Measurements from ENCODE around the gene EVA1B.

Gene EVA1B

GRCh38 chr1:36329817-36330216, 6.4 kb upstream of the EVA1B start:
- Histone ChIP-seq H3K4me2 (ENCODE audit: insufficient read depth, low read length) (no peak overlapping the region), H3K27me3 (ENCODE audit: insufficient read depth, low read length, poor library complexity) (no peaks in the 10 kb centered on the region), H3K4me3 (ENCODE audit: low read depth in 1 of 2, low read length in 2 of 2) (no peak overlapping the region), H3K4me1 (ENCODE audit: insufficient read depth, low read length) (no peaks in the 10 kb centered on the region), H4K20me1 (ENCODE audit: insufficient read depth, low read length) (no peaks in the 10 kb centered on the region), H3K36me3 (ENCODE audit: insufficient read depth, low read length) (no peaks in the 10 kb centered on the region), H3K79me2 (ENCODE audit: insufficient read depth, low read length) (no peaks in the 10 kb centered on the region), H2AFZ (ENCODE audit: low read depth, low read length) (no peak overlapping the region), H3K27ac (ENCODE audit: low read length) (no peak overlapping the region), H3K9me3 (ENCODE audit: insufficient read depth, low read length, severe bottlenecking) (no peaks in the 10 kb centered on the region), H3K9ac (ENCODE audit: low read depth, low read length) (no peak overlapping the region)
- ATAC-seq (ENCODE audit: insufficient read depth, low read depth) = no peak
- no peak for DNase-seq
- TF ChIP-seq CTCF (IDR thresholded peaks at IDR 0.05; ENCODE audit: borderline replicate concordance, extremely low read depth, low read length, poor library complexity, severe bottlenecking) (no peak), EZH2 (IDR thresholded peaks at IDR 0.05; ENCODE audit: borderline replicate concordance, low read depth, low read length, severe bottlenecking) (no peak)

GRCh38 chr1:36328713-36329112, 5.3 kb upstream of the EVA1B start:
- ATAC-seq (ENCODE audit: insufficient read depth, low read depth) (no peak), DNase-seq (no peak)
- no peaks in the 10 kb centered on the region for H4K20me1 ChIP-seq (ENCODE audit: insufficient read depth, low read length)
- H3K27ac ChIP-seq (ENCODE audit: low read length) = no peak overlapping the region
- H3K4me3 ChIP-seq (ENCODE audit: low read depth in 1 of 2, low read length in 2 of 2) = no peak overlapping the region
- no peak overlapping the region for H3K4me2 ChIP-seq (ENCODE audit: insufficient read depth, low read length)
- H2AFZ ChIP-seq (ENCODE audit: low read depth, low read length) = no peak overlapping the region
- H3K9ac ChIP-seq (ENCODE audit: low read depth, low read length) = no peak overlapping the region
- no peaks in the 10 kb centered on the region for H3K9me3 ChIP-seq (ENCODE audit: insufficient read depth, low read length, severe bottlenecking)
- TF ChIP-seq EZH2 (IDR thresholded peaks at IDR 0.05; ENCODE audit: borderline replicate concordance, low read depth, low read length, severe bottlenecking) (no peak), CTCF (IDR thresholded peaks at IDR 0.05; ENCODE audit: borderline replicate concordance, extremely low read depth, low read length, poor library complexity, severe bottlenecking) (no peak)
- H3K36me3 ChIP-seq (ENCODE audit: insufficient read depth, low read length) = no peaks in the 10 kb centered on the region
- H3K4me1 ChIP-seq (ENCODE audit: insufficient read depth, low read length) = peaks cover 8% of the 10 kb centered on the region
- no peaks in the 10 kb centered on the region for H3K27me3 ChIP-seq (ENCODE audit: insufficient read depth, low read length, poor library complexity)
- no peaks in the 10 kb centered on the region for H3K79me2 ChIP-seq (ENCODE audit: insufficient read depth, low read length)

GRCh38 chr1:36328088-36328480, 4.6 kb upstream of the EVA1B start:
- no peaks in the 10 kb centered on the region for H3K36me3 ChIP-seq (ENCODE audit: insufficient read depth, low read length)
- H3K9ac ChIP-seq (ENCODE audit: low read depth, low read length) = no peak overlapping the region
- no peak overlapping the region for H3K4me3 ChIP-seq (ENCODE audit: low read depth in 1 of 2, low read length in 2 of 2)
- no peak overlapping the region for H3K27ac ChIP-seq (ENCODE audit: low read length)
- H2AFZ ChIP-seq (ENCODE audit: low read depth, low read length) = no peak overlapping the region
- H3K27me3 ChIP-seq (ENCODE audit: insufficient read depth, low read length, poor library complexity) = no peaks in the 10 kb centered on the region
- DNase-seq (no peak), ATAC-seq (ENCODE audit: insufficient read depth, low read depth) (no peak)
- no peak for TF ChIP-seq EZH2 (IDR thresholded peaks at IDR 0.05; ENCODE audit: borderline replicate concordance, low read depth, low read length, severe bottlenecking)
- no peak for TF ChIP-seq CTCF (IDR thresholded peaks at IDR 0.05; ENCODE audit: borderline replicate concordance, extremely low read depth, low read length, poor library complexity, severe bottlenecking)
- no peaks in the 10 kb centered on the region for H4K20me1 ChIP-seq (ENCODE audit: insufficient read depth, low read length)
- H3K4me1 ChIP-seq (ENCODE audit: insufficient read depth, low read length) = peaks cover 12% of the 10 kb centered on the region
- no peak overlapping the region for H3K4me2 ChIP-seq (ENCODE audit: insufficient read depth, low read length)
- no peaks in the 10 kb centered on the region for H3K79me2 ChIP-seq (ENCODE audit: insufficient read depth, low read length)
- H3K9me3 ChIP-seq (ENCODE audit: insufficient read depth, low read length, severe bottlenecking) = no peaks in the 10 kb centered on the region

Data from DND-41 (cell line).